B cell (primary cell): ENCODE measurements around the gene ECD. TPM values are rescaled to one million over a fixed set of nuclear protein-coding genes. Genes with fewer than 3 reads are reported as not detected.
A peak's percentile ranks its signal among the peaks of the same experiment; 100 is the strongest.

ENCODE experiments used
- ATAC-seq: fragments of 200-7000 bp; cut with Tn5 transposase; one replicate; pipeline ENCODE4 v1.10.0; 2021; ENCODE audit warnings: low read depth, mild to moderate bottlenecking, moderate number of reproducible peaks, moderate library complexity
- CTCF ChIA-PET: fragments of 350-600 bp; sonication (Branson Sonifier 250); formaldehyde crosslinking; loops from one replicate; lab custom pipeline; 2021; ENCODE audit warnings: antibody characterized with exemption, inconsistent platforms; lab: Charles Lee
- POLR2A ChIA-PET: fragments of 350-600 bp; sonication (Branson Sonifier 250); formaldehyde crosslinking; loops from one replicate; lab custom pipeline; 2021; ENCODE audit warnings: antibody characterized with exemption; lab: Charles Lee
- DNase-seq: peaks from one replicate; pipeline ENCODE4 v3.0.0; 2013
- H2AFZ ChIP-seq: 2 replicates; pipeline ENCODE4 v1.6.1; 2012; ENCODE audit warnings: mild to moderate bottlenecking, low read depth, low read length; ENCODE audit not compliant: insufficient read depth, poor library complexity, severe bottlenecking
- H3K27ac ChIP-seq, 2 donors: 1 replicate in 1 of 2; 2 replicates in 1 of 2; pipeline ENCODE4 v1.5.1; 2012 to 2013; ENCODE audit warnings: low read length in 2 of 2, mild to moderate bottlenecking in 2 of 2, moderate library complexity in 1 of 2
- H3K27me3 ChIP-seq, 4 experiments: fragments of 200-600 bp in 1 of 4; sonication (generic) in 1 of 4; replicated peaks in 1 of 4; 1 replicate in 2 of 4; 2 replicates in 2 of 4; pipeline versions ENCODE4 v1.6.1 to v1.7.0; 2013 to 2016; ENCODE audit warnings: low read length in 3 of 4, mild to moderate bottlenecking in 2 of 4, mixed read lengths in 1 of 4, moderate library complexity in 1 of 4; ENCODE audit not compliant: insufficient read depth in 4 of 4, control insufficient read depth in 3 of 4; ENCODE audit errors: control extremely low read depth in 1 of 4
- H3K36me3 ChIP-seq, 2 experiments: replicated peaks in 1 of 2; 1 replicate in 1 of 2; 2 replicates in 1 of 2; pipeline versions ENCODE4 v1.6.1 to v1.7.1; 2013; ENCODE audit warnings: low read length in 1 of 2; ENCODE audit not compliant: insufficient read depth in 2 of 2, control insufficient read depth in 1 of 2; ENCODE audit errors: control extremely low read depth in 1 of 2, extremely low read depth in 1 of 2
- H3K4me1 ChIP-seq, 2 donors: fragments of 200-600 bp in 1 of 2; sonication (generic) in 1 of 2; 1 replicate in 1 of 2; 2 replicates in 1 of 2; pipeline versions ENCODE4 v1.5.1 to v1.6.1; 2013 to 2017; ENCODE audit warnings: low read length in 2 of 2; ENCODE audit not compliant: control insufficient read depth in 2 of 2, insufficient read depth in 2 of 2
- H3K4me2 ChIP-seq: replicated peaks from 2 replicates; pipeline ENCODE3; 2012; ENCODE audit warnings: mild to moderate bottlenecking, low read depth, low read length; ENCODE audit not compliant: poor library complexity, severe bottlenecking
- H3K4me3 ChIP-seq, 5 experiments: fragments of 200-600 bp in 1 of 5; sonication (generic) in 1 of 5; 1 replicate in 3 of 5; 2 replicates in 2 of 5; pipeline versions ENCODE4 v1.5.1 to v1.7.0; 2011 to 2016; ENCODE audit warnings: low read length in 4 of 5, mild to moderate bottlenecking in 4 of 5, low read depth in 2 of 5, control low read depth in 1 of 5, moderate library complexity in 1 of 5; ENCODE audit not compliant: insufficient read depth in 1 of 5; ENCODE audit errors: control extremely low read depth in 1 of 5, extremely low read depth in 1 of 5
- H3K79me2 ChIP-seq: fragments of 200-600 bp; sonication (generic); one replicate; pipeline ENCODE4 v1.6.0; 2016; ENCODE audit warnings: low read length; ENCODE audit not compliant: control insufficient read depth, insufficient read depth
- H3K9ac ChIP-seq: fragments of 200-600 bp; sonication (generic); 2 replicates; pipeline ENCODE4 v1.6.1; 2017; ENCODE audit warnings: mild to moderate bottlenecking, low read length, moderate library complexity
- H3K9me3 ChIP-seq, 3 donors: one replicate each; pipeline versions ENCODE4 v1.6.1 to v1.7.1; 2013; ENCODE audit warnings: low read length in 2 of 3; ENCODE audit not compliant: control insufficient read depth in 2 of 3, insufficient read depth in 1 of 3; ENCODE audit errors: control extremely low read depth in 1 of 3
- H4K20me1 ChIP-seq: 2 replicates; pipeline ENCODE4 v1.6.0; 2012; ENCODE audit warnings: mild to moderate bottlenecking, low read length; ENCODE audit not compliant: insufficient read depth, control insufficient read depth, poor library complexity, severe bottlenecking
- H3K27ac Mint-ChIP-seq: one replicate; pipeline ENCODE4 v1.8.0; 2021; ENCODE audit warnings: mixed read lengths
- H3K27me3 Mint-ChIP-seq: one replicate; pipeline ENCODE4 v1.8.0; 2021; ENCODE audit warnings: mixed read lengths
- H3K4me1 Mint-ChIP-seq: one replicate; pipeline ENCODE4 v1.8.0; 2021; ENCODE audit warnings: mixed read lengths
- H3K4me3 Mint-ChIP-seq: one replicate; pipeline ENCODE4 v1.8.0; 2021; ENCODE audit warnings: mixed read lengths
- H3K9me3 Mint-ChIP-seq: one replicate; pipeline ENCODE4 v1.8.0; 2022; ENCODE audit warnings: mixed read lengths; ENCODE audit not compliant: insufficient read depth
- EZH2 ChIP-seq: IDR thresholded peaks from 2 replicates; pipeline ENCODE4 v1.6.1; 2012; ENCODE audit warnings: borderline replicate concordance, low read depth, mild to moderate bottlenecking, moderate library complexity, low read length; ENCODE audit not compliant: insufficient read depth, poor library complexity, severe bottlenecking
- WGBS: methylation state at CpG from one replicate; pipeline ENCODE4 v1.1.5; 2013; ENCODE audit warnings: missing lambda C conversion rate; ENCODE audit not compliant: insufficient coverage; 5-methylcytosine and 5-hydroxymethylcytosine counted together
- intact Hi-C: fragments of 100-400 bp; cut with micrococcal nuclease; formaldehyde crosslinking; loops from one replicate; pipeline ENCODE4 v1.10.0; 2022
- polyA plus RNA-seq: library from polyadenylated mRNA; depleted of rRNA; stranded (reverse); fragments of >200 nt; gene quantifications from 2 replicates; pipeline ENCODE4 v1.2.3, GENCODE V29; 2012
- total RNA-seq, 2 donors: library from RNA; stranded (reverse); fragments of 120-200 nt in 1 of 2; gene quantifications; 1 replicate in 1 of 2; 2 replicates in 1 of 2; pipeline versions ENCODE4 v1.2.3 to v1.2.4, GENCODE V29; 2013 to 2022
- TF ChIP-seq, protein P1 (sequence below): fragments of 200-600 bp; IDR thresholded peaks from one replicate; pipeline ENCODE4 v1.8.0; 2022; ENCODE audit warnings: antibody characterized with exemption, mild to moderate bottlenecking

The ECD gene
- total and polyA plus RNA-seq, 2 donors (not counting 1 experiment from before 2014, with no cell fraction given) = 15.7 to 37.1 TPM

DNA sequence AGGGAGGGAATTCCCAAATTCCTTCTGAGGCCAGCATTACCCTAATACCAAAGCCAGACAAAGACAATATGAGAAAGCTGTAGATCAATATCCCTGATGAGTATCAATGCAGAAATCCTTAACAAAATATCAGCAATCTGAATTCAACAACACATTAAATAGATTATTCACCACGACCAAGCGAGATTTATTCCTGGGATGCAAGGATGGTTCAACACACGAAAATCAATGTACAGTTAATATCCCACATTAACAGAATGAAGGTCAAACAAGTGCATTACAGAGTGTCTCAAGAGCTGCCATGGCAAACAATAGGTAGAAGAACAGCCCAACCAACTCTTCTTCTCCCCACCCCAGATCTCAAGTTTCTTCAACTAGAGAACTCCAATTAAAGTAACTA is 6.1 kb downstream of the ECD start:
- POLR2A ChIA-PET = no interaction called here
- H3K4me1 Mint-ChIP-seq = peaks cover 43% of the 10 kb centered on the region

DNA sequence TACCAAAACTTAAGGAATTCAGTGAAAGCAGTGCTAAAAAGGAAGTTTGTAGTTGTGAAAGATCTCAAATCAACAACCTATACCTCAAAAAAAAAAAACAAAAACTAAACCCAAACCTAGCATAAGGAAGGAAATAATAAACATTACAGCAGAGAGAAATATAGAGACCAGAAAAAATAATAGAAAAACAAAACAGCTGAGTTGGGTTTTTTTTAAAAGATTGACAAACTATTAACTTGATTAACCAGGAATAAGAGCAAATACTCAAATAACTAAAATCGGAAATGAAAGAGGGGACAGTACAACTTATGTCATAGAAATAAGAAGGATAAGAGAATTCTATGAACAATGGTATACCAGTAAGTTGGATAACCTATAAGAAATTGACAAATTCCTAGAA is 6.7 kb downstream of the ECD start:
- H3K36me3 ChIP-seq = peaks cover 10 to 32% of the 10 kb centered on the region in 2 experiments
- no peak overlapping the region for H3K4me3 ChIP-seq
- Mint-ChIP-seq H3K4me3 (no peak overlapping the region), H3K9me3 (no peaks in the 10 kb centered on the region), H3K4me1 (peaks cover 37% of the 10 kb centered on the region), H3K27me3 (no peaks in the 10 kb centered on the region), H3K27ac (peak overlapping the region; percentile 29)
- H3K4me2 ChIP-seq = no peak overlapping the region
- no peak for TF ChIP-seq EZH2
- TF ChIP-seq, protein P1, sequence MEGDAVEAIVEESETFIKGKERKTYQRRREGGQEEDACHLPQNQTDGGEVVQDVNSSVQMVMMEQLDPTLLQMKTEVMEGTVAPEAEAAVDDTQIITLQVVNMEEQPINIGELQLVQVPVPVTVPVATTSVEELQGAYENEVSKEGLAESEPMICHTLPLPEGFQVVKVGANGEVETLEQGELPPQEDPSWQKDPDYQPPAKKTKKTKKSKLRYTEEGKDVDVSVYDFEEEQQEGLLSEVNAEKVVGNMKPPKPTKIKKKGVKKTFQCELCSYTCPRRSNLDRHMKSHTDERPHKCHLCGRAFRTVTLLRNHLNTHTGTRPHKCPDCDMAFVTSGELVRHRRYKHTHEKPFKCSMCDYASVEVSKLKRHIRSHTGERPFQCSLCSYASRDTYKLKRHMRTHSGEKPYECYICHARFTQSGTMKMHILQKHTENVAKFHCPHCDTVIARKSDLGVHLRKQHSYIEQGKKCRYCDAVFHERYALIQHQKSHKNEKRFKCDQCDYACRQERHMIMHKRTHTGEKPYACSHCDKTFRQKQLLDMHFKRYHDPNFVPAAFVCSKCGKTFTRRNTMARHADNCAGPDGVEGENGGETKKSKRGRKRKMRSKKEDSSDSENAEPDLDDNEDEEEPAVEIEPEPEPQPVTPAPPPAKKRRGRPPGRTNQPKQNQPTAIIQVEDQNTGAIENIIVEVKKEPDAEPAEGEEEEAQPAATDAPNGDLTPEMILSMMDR = no peak
- H3K4me1 ChIP-seq = peaks cover 0 to 6% of the 10 kb centered on the region in 2 donors
- CTCF ChIA-PET = interaction anchor here (0.7 to 5.6 kb wide), 6 partner anchors 8 to 85 kb away, joined by 3 to 111 read pairs (median 4); partner anchors contain the start of gene P4HA1
- no peak for ATAC-seq
- H3K9me3 ChIP-seq = no peaks in the 10 kb centered on the region
- H3K79me2 ChIP-seq = peaks cover 72% of the 10 kb centered on the region
- intact Hi-C loops = no loop called here
- no peak overlapping the region for H3K27ac ChIP-seq
- no CpG with 5 or more reads among the region's 1 CpG for WGBS
- H2AFZ ChIP-seq = no peak overlapping the region
- peaks cover 16% of the 10 kb centered on the region for H4K20me1 ChIP-seq
- no peak for DNase-seq
- no peaks in the 10 kb centered on the region for H3K27me3 ChIP-seq
- POLR2A ChIA-PET = interaction anchor here (0.6 kb wide), 1 partner anchor 1073 kb away, joined by 4 read pairs; the partner anchor contains the start of gene SPOCK2
- H3K9ac ChIP-seq = no peak overlapping the region

More for the DNA sequence above, 6.1 kb downstream of the ECD start:
- peaks cover 75% of the 10 kb centered on the region for H3K79me2 ChIP-seq
- H3K4me1 ChIP-seq = peaks cover 1 to 9% of the 10 kb centered on the region in 2 donors
- peaks cover 16% of the 10 kb centered on the region for H4K20me1 ChIP-seq
- ATAC-seq (no peak), DNase-seq (no peak)
- H3K27me3 Mint-ChIP-seq = no peaks in the 10 kb centered on the region
- H3K9me3 ChIP-seq = no peaks in the 10 kb centered on the region
- H3K9me3 Mint-ChIP-seq = no peaks in the 10 kb centered on the region
- no peak overlapping the region for H2AFZ ChIP-seq
- H3K27ac Mint-ChIP-seq = no peak overlapping the region
- CTCF ChIA-PET = interaction anchor here (0.7 to 5.6 kb wide), 5 partner anchors 8 to 67 kb away, joined by 3 to 111 read pairs (median 3); partner anchors contain the start of gene P4HA1
- H3K27ac ChIP-seq = peak overlapping the region in 1 of 2 donors; percentile 2
- 94% methylated on average over 3 of the region's 3 CpGs for WGBS
- intact Hi-C loops = no loop called here
- H3K9ac ChIP-seq = no peak overlapping the region
- TF ChIP-seq, protein P1 = no peak
- no peak for TF ChIP-seq EZH2
- no peak overlapping the region for H3K4me2 ChIP-seq
- no peak overlapping the region for H3K4me3 Mint-ChIP-seq
- H3K36me3 ChIP-seq = peaks cover 10 to 27% of the 10 kb centered on the region in 2 experiments
- H3K27me3 ChIP-seq = no peaks in the 10 kb centered on the region
- no peak overlapping the region for H3K4me3 ChIP-seq
